ENCODE measurements around the gene PRR5L.

DNA sequence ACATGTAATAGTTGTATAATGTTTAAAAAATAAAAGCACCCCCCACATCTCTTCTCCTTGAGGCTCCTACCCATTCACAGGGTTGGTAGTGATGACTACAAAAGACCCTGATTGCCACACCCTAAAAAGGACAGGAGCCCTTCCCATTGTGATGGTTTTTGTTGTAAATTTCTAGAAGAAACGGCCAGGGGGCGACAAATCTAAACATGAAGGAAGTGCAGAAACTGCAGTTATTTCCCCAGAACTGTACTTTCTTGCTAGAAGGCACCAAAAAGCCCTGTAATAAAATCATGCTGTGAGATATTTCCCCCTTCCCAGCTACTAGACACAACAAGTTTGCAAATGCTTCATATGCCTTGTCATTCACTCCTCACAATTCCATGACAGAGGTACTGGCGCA lies 10.8 kb downstream of the PRR5L start:
- no peak for TF ChIP-seq GATA3 (IDR thresholded peaks at IDR 0.05; ENCODE audit: low read depth, low read length)
- no peak for TF ChIP-seq GATA2 (IDR thresholded peaks at IDR 0.05; ENCODE audit: low read depth, low read length)
